ENCODE measurements around the gene AFF1.
"Not testable (repeated sequence)": the region's sequence is repeated elsewhere in the genome, so short reads cannot be mapped to it uniquely, and the experiment has no call there.

AFF1 gene

DNA sequence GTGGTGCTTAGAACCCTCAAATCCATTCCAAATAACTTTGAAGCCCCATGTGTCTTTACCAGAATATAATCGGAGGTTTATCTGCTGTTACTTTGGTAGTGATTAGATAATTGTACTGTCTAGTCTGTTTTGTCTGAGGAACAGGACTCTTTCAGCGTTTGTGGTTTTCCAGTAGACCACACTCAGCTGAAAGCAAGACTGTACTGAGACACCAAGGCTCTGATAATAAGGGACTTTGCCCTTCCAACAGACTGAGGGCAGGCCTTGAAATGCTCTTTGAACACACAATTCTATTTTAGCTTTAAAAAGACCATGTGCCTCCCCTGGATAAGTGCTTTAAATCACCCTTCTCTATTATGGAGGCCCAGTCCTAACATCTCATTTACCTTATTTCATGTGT, 209.5 kb downstream of the AFF1 start:
- no peak overlapping the region for H3K9ac ChIP-seq (ENCODE audit: low read depth, low read length)
- no peaks in the 10 kb centered on the region for H3K4me1 ChIP-seq (ENCODE audit: insufficient read depth, low read length)
- H3K36me3 ChIP-seq (ENCODE audit: insufficient read depth, low read length), result peaks cover 16% of the 10 kb centered on the region; the same call in 1 of the 2 replicates
- no peaks in the 10 kb centered on the region for H3K9me3 ChIP-seq (ENCODE audit: control insufficient read depth, insufficient read depth, low read length)

DNA sequence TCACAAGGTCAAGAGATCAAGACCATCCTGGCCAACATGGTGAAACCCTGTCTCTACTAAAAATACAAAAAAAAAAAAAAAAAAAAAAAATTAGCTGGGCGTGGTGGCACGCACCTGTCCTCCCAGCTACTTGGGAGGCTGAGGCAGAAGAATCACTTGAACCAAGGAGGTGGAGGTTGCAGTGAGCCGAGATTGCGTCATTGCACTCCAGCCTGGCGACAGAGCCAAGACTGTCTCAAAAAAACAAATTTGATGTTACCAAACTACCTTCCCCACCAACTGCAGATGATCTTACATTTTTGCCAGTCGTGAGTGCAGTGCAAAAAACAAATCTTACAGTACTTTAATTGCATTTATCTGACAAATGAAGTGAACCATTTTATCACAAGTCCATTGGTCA, 211.1 kb downstream of the AFF1 start:
- H3K9me3 ChIP-seq (ENCODE audit: control insufficient read depth, insufficient read depth, low read length); H3K9ac ChIP-seq (ENCODE audit: low read depth, low read length); H3K36me3 ChIP-seq (ENCODE audit: insufficient read depth, low read length); H3K4me1 ChIP-seq (ENCODE audit: insufficient read depth, low read length): not testable (repeated sequence)

DNA sequence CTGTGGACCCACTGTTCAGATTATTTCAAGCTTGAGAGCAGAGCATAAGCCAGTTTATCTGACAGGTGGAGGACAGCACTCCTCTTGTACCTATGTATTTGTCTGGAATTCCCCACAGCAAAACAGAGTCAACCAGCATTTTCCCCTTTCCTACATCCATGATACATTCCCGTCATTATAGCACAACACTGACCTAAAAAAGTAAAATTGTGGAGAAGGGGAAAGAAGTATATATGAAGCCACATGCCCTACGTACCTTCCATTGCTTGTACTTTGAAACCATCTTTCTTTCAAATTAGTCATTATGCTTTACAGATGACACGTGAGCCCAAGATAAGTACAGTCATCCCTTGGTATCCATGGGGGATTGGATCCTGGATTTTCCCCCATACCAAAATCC, 212.3 kb downstream of the AFF1 start:
- Histone ChIP-seq H3K4me1 (ENCODE audit: insufficient read depth, low read length) (no peaks in the 10 kb centered on the region), H3K9ac (ENCODE audit: low read depth, low read length) (no peak overlapping the region), H3K9me3 (ENCODE audit: control insufficient read depth, insufficient read depth, low read length) (no peaks in the 10 kb centered on the region), H3K36me3 (ENCODE audit: insufficient read depth, low read length) (0 out of 2 replicates have a peak, but pooled peaks cover 2% of the 10 kb centered on the region)

DNA sequence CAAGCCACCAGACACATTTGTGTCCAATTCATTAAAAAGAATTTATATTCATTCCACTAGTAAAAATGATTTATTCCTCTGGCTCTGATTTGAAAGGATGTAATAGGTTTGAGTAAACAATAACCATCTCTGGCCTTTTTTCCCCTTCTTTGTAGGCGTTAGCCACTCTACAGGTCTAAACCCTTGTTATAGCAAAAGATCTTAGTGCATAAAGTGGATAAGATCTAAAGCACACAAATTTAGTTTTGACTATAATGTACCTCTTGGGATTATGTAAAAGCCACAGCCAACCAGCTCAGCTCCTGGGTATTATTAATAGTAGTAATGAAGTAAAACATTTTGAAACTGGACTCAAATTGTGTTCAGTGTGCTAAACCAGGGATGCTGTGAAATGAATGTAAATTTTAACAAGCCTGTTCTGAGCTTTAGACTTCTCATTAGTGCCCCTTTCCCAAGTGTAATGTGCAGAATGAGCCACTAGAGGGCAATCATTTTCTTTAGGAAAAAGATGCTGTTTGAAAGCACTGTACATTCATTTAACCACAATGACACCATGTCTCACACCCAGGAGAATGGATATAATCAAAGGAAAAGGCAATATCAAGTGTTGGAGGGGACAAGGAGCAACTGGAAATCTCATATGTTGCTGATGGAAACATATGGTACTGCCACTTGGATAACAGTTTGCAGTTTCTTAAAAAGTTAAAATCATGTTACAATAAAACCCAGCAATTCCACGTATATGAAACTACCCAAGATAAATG, 215.9 kb downstream of the AFF1 start:
- no peak overlapping the region for H3K9ac ChIP-seq (ENCODE audit: low read depth, low read length)
- H3K36me3 ChIP-seq (ENCODE audit: insufficient read depth, low read length), result no peaks in the 10 kb centered on the region
- H3K9me3 ChIP-seq (ENCODE audit: control insufficient read depth, insufficient read depth, low read length), result no peaks in the 10 kb centered on the region
- no peaks in the 10 kb centered on the region for H3K4me1 ChIP-seq (ENCODE audit: insufficient read depth, low read length)

DNA sequence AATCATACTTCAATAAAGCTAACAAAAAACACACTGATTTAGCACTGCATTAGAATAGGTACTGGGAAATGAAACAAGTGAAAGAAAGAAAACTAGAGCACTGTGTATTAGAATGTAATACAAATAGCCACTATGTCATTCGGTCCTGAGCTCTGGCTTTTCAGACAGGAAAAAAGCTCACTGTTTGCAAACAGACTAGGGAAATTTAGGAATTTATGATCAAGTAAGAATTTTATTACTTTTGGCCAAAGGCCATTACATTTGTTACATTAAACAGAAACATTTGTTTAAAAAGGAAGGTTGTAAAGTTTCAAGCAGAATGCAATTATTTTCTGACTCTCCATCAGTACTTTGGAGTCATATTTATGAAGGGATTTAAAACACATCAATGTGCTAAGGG, 216.9 kb downstream of the AFF1 start:
- H3K9ac ChIP-seq (ENCODE audit: low read depth, low read length), result no peak overlapping the region
- no peaks in the 10 kb centered on the region for H3K4me1 ChIP-seq (ENCODE audit: insufficient read depth, low read length)
- no peaks in the 10 kb centered on the region for H3K36me3 ChIP-seq (ENCODE audit: insufficient read depth, low read length)
- no peaks in the 10 kb centered on the region for H3K9me3 ChIP-seq (ENCODE audit: control insufficient read depth, insufficient read depth, low read length)

DNA sequence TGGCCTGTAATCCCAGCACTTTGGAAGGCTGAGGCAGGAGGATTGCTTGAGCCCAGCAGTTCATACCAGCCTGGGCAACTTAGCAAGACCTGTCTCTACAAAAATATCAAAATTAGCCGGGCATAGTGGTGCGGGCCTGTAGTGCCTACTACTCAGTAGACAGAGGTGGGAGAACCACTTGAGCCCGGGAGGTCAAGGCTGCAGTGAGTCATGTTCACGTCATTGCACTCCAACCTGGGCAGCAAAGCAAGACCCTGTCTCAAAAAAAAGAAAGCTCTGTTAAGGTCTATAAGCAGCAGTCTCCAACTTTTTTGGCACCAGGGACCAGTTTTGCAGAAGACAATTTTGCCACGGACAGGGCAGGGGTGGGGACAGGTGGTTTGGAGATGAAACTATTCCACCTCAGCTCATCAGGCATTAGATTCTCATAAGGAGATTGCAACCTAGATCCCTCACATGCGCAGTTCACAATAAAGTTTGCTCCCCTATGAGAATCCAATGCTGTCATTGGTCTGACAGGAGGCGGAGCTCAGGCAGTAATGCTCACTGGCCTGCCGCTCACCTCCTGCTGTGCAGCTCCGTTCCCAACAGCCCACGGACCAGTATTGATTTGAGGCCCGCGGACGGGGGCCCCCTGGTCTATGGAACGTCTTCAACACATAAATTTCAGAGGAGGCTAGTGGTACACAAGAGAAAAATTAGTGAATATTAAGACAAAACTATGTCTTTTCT, 217.7 kb downstream of the AFF1 start:
- Histone ChIP-seq H3K9me3 (ENCODE audit: control insufficient read depth, insufficient read depth, low read length) (no peaks in the 10 kb centered on the region), H3K4me1 (ENCODE audit: insufficient read depth, low read length) (no peaks in the 10 kb centered on the region), H3K9ac (ENCODE audit: low read depth, low read length) (no peak overlapping the region), H3K36me3 (ENCODE audit: insufficient read depth, low read length) (no peaks in the 10 kb centered on the region)

DNA sequence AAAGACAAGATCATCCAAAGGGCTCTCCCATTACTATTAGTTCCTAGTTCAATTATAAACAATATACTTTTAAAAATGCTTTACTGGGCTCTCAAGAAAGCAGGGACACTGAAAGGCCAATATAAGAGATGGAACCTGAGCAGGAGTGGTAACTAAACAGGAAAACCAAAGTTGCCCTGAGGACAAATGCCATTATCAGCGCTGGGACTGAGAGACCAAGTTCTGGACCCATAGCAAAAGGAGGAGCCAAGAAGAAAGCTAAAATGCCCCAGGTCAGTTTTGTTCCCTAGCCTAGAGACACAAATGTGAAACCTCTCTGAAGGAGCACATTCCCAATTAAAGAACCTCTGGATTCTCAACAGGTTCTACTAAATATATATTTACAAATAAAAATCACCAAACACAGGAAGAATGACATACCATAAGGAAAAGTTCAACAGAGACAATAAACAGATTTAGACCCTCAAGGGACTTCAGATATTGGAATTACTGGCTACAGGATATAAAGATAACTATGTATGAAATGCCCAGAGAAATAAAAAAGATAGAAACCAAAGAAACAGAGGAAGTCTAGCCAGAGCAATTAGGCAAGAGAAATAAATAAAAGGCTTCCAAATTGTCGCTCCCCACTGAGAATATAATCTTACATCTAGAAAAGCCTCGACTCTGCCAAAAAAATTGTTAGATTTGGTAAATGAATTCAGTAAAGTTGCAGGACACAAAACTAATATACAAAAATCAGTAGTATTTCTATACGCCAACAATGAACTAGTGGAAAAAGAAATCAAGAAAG, 218.5 kb downstream of the AFF1 start:
- Histone ChIP-seq H3K4me1 (ENCODE audit: insufficient read depth, low read length) (no peaks in the 10 kb centered on the region), H3K9me3 (ENCODE audit: control insufficient read depth, insufficient read depth, low read length) (no peaks in the 10 kb centered on the region), H3K36me3 (ENCODE audit: insufficient read depth, low read length) (no peaks in the 10 kb centered on the region), H3K9ac (ENCODE audit: low read depth, low read length) (no peak overlapping the region)

DNA sequence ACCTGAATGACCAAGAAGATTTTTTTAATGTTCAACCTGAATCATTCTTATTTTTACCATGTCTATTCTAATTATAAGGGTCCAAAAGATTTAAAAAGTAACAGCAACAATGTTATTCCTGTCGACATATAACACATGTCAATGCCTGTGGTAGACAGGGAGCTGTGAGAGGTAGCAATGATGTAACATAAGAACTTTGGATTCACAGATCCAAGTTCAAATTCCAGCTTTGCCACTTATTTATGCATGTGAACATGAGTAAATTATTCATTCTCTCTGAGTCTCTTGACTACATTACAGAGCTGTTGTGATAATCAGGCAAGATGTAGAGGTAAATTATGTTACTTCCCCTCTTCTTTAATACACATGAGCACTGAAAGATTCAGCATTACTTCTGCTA, 231.1 kb downstream of the AFF1 start:
- H3K4me1 ChIP-seq (ENCODE audit: insufficient read depth, low read length), result no peaks in the 10 kb centered on the region
- no peaks in the 10 kb centered on the region for H3K9me3 ChIP-seq (ENCODE audit: control insufficient read depth, insufficient read depth, low read length)
- no peak overlapping the region for H3K9ac ChIP-seq (ENCODE audit: low read depth, low read length)
- H3K36me3 ChIP-seq (ENCODE audit: insufficient read depth, low read length), result no peaks in the 10 kb centered on the region

DNA sequence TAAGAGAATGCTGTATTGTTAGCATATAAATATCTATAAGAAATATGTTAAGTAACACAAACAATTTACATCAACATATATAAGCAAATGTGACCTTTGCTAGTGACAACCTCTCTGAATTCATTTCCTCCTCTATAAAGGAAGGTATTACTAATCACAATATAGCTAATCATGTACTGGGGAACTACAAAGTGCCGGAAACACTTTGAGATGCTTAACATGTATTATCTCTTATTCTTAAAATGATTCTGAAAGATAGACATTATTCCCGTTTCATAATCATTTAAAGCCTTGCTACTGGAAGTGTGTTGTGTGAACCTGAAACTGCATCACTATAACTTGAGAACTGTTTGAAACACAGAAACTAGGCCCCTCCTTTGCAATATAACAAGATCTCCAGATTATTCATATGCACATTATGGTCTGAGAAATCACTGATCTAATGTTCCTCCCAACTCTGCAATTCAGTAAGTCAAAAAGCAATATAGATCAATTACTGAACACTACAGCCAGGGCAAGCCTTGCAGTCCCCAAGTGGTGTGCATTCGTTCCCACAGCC, 231.6 kb downstream of the AFF1 start:
- Histone ChIP-seq H3K9ac (ENCODE audit: low read depth, low read length) (no peak overlapping the region), H3K9me3 (ENCODE audit: control insufficient read depth, insufficient read depth, low read length) (no peaks in the 10 kb centered on the region), H3K4me1 (ENCODE audit: insufficient read depth, low read length) (no peaks in the 10 kb centered on the region), H3K36me3 (ENCODE audit: insufficient read depth, low read length) (no peaks in the 10 kb centered on the region)

DNA sequence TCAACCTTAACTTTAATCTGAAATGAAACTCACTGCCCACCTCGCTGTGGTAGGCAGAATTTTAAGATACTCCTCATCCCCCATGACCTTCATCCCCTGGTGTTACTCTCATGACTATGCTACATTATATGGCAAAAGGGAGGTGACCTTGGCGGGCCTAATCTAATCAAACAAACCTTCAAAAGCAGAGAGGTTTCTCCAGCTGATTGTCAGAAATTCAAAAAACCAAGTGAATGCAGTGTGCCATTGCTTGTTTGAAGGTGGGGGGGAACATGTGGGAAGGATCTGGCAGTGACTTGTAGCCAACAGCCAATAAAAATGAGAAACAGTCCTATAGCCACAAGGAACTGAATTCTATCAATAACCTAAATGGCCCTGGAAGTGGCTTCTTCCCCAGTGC, 237.1 kb downstream of the AFF1 start:
- H3K4me1 ChIP-seq (ENCODE audit: insufficient read depth, low read length), result no peaks in the 10 kb centered on the region
- no peaks in the 10 kb centered on the region for H3K9me3 ChIP-seq (ENCODE audit: control insufficient read depth, insufficient read depth, low read length)
- H3K9ac ChIP-seq (ENCODE audit: low read depth, low read length), result no peak overlapping the region
- no peaks in the 10 kb centered on the region for H3K36me3 ChIP-seq (ENCODE audit: insufficient read depth, low read length)

DNA sequence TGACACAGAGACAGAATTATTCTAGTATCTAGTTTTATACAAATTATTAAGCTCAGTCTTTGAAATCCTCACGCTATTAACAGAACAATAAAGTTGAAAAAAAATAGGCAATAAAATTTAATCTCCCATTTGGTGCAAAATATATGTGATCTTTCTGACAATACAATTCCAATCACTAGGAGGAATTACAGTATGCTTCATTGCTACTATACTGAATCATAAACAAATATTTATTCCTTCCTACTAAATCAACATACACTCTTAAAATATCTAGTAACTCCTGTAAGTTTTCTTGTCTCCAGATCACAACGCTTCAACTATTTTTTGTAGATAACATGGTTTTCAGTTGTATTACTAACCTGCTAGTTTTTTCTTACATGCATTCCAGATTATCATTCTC, 239.9 kb downstream of the AFF1 start:
- H3K9ac ChIP-seq (ENCODE audit: low read depth, low read length), result no peak overlapping the region
- no peaks in the 10 kb centered on the region for H3K9me3 ChIP-seq (ENCODE audit: control insufficient read depth, insufficient read depth, low read length)
- H3K36me3 ChIP-seq (ENCODE audit: insufficient read depth, low read length), result no peaks in the 10 kb centered on the region
- no peaks in the 10 kb centered on the region for H3K4me1 ChIP-seq (ENCODE audit: insufficient read depth, low read length)

DNA sequence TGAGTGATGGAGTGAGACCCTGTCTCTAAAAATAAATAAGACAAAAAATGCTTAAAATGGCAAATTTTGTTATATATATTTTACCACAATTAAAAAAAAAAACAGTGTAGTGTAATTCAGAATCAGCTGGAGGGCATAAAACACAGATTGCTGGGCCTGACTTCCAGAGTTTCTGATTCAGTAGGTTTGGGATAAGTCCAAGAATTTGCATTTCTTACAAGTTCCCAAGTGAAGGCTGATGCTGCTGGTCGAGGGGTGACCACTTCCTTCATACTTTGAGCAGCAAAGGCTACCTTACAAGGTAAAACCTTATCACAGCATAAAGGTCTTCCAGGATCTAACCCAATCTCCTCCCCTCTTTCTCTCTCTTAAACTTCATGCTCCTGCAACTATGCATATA, 244.9 kb downstream of the AFF1 start:
- H3K9ac ChIP-seq (ENCODE audit: low read depth, low read length), result no peak overlapping the region
- H3K36me3 ChIP-seq (ENCODE audit: insufficient read depth, low read length), result no peaks in the 10 kb centered on the region
- H3K9me3 ChIP-seq (ENCODE audit: control insufficient read depth, insufficient read depth, low read length), result no peaks in the 10 kb centered on the region
- H3K4me1 ChIP-seq (ENCODE audit: insufficient read depth, low read length), result no peaks in the 10 kb centered on the region

DNA sequence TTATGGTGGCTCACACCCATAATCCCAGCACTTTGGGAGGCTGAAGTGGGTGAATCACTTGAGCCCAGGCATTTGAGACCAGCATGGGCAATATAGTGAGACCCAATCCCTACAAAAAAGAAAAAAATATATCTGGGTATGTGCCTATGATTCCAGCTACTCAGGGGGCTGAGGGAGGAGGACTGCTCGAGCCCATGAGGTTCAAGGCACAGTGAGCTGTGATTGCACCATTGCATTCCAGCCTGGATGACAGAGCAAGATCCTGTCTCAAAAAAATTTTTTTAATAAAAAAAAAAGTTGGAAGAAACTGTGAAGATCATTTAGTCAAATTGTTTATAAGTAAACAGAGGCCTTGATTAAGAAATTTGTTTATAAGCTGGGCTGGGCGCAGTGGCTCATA, 246.0 kb downstream of the AFF1 start:
- no peaks in the 10 kb centered on the region for H3K9me3 ChIP-seq (ENCODE audit: control insufficient read depth, insufficient read depth, low read length)
- no peaks in the 10 kb centered on the region for H3K36me3 ChIP-seq (ENCODE audit: insufficient read depth, low read length)
- no peaks in the 10 kb centered on the region for H3K4me1 ChIP-seq (ENCODE audit: insufficient read depth, low read length)
- H3K9ac ChIP-seq (ENCODE audit: low read depth, low read length), result no peak overlapping the region

DNA sequence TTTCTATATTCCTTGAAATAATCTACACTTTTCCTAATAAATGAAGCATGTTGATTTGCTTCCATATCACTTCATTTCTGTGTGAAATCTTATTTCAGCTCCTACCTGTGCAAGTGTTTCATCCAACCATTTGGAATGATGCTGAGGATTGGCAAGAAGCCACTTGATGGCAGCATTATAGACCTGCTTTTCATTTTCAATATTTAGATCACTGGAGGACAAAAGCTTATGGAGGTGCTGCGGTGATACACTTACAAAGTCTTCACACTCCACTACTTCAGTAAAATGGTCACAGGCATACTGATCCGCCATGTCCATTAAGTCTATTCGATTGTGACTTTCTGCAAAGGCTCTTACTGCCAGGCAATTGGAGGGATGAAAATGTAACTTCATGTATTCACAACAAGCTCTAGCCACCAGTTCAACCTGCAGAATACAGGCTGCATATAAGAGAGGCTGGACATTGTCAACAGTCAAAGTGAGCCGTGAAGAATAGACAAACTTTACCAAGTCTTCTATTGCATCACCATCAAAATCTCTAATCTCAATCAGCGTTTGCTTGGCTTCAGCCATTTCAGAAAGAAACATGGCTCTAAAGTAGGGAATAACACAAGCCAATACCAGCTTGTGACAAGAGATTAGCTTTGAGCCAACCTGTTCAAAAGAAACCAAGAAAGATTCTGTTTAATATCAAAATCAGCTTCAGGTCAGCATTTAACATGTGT, 250.5 kb downstream of the AFF1 start:
- Histone ChIP-seq H3K36me3 (ENCODE audit: insufficient read depth, low read length) (no peaks in the 10 kb centered on the region), H3K9ac (ENCODE audit: low read depth, low read length) (no peak overlapping the region), H3K9me3 (ENCODE audit: control insufficient read depth, insufficient read depth, low read length) (no peaks in the 10 kb centered on the region), H3K4me1 (ENCODE audit: insufficient read depth, low read length) (no peaks in the 10 kb centered on the region)
